NCI-H748 treated with DMSO at 0.1 percent for 48 hours (cell line): ENCODE data around the gene FGFBP3.

ENCODE experiments used
- DNase-seq: peaks from one replicate; lab custom pipeline; 2025; lab: John Stamatoyannopoulos, UW

The FGFBP3 gene, protein sequence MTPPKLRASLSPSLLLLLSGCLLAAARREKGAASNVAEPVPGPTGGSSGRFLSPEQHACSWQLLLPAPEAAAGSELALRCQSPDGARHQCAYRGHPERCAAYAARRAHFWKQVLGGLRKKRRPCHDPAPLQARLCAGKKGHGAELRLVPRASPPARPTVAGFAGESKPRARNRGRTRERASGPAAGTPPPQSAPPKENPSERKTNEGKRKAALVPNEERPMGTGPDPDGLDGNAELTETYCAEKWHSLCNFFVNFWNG

GRCh38 chr10:91909117-91909677, at the start of gene FGFBP3:
TSS of gene FGFBP3 (minus strand) at chr10:91909486. CDS start at chr10:91908969, 517 bp downstream.
- DNase-seq, result peak; percentile 53

GRCh38 chr10:91957091-91957490, 47.8 kb upstream of the FGFBP3 start:
- no peak for DNase-seq

- DNase-seq, result no peak
Observed at GRCh38 chr10:91955114-91955513, 45.8 kb upstream of the FGFBP3 start.

DNA sequence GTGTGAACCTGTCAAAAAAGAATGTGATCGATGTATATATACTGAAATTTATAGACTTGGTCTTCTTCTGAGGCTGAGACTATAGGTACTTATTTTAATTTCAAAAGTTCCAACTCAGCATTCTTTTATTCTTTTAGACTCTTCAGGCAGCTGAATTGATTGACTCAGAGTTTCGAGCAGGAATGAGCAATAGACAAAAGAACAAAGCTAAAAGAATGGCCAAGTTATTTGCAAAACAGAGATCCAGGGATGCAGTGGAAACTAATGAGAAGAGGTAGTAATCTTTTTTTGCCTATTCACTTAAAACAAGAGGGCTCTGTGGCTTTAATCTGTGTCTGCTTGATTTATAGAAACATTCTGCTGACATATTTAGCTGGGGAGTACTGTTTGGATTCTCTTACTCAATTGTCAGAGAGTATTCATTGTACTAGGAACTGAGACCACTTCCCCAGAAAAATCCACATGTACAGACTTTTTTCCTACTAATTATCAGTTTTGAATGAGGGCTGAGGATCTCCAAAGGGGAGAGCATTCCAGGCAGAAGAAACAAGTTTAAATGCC, 44.4 kb upstream of the FGFBP3 start:
- no peak for DNase-seq

DNA sequence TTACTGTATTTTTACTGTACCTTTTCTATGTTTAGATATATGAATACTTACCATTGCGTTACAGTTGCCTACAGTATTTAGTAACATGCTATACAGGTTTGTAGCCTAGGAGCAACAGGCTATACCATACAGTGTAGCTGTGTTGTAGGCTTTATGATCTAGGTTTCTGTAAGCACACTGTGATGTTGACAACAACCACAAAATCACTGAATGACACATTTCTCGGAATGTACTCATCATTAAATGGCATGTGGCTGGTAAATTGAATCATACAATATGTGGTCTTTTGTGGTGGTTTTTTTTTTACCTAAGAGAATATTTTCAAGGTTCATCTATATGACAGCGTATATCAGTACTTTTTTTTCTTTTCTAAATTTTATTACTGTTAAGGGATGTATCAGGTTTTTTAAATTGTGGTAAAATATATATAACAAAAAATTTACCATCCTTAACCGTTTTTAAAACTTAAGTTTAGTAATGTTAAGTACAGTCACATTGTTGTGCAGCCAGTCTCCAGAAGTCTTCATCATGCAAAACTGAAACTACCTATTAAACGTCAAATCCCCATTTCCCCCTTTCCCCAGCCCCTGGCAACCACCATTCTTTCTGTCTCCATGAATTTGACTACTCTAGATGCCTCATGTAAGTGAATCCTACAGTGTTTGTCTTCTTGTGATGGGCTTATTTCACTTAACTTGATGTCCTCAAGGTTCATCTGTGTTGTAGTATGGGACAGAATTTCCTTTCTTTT, 35.8 kb upstream of the FGFBP3 start:
- no peak for DNase-seq

DNA sequence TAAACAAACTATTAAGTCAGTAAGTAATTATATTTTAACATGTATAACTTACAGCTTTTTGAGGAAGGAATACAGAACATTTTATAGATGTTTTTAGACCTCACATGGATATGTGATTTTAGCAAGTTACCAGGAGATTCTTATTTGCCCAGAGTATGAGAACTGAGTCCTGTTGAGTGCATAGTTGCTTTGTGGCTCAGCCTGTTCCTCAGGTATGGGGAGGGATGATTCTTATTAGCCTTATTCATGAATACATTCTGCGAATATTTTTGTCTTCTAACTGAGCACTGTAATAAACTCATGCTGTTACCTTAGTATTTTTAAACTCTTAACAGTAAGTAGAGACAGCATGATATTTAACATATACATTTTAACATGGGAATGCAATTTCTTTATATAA, 32.1 kb upstream of the FGFBP3 start:
- DNase-seq, result no peak

DNA sequence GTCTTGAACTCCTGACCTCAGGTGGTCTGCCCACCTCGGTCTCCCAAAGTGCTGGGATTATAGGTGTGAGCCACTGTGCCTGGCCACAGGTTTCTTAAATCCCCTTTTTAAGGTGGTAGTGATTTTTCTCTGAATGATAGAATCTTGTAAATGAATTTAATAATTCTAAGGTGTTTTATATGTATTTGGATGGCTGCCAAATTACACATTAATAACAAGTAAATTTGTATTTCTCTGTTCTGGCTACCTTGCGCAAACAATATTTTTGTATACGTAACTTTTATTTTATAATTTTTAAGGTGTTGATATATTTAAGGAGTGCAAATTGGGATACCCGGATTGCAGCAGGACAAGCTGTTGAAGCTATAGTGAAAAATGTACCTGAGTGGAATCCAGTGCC, 30.4 kb upstream of the FGFBP3 start:
- no peak for DNase-seq

GRCh38 chr10:91935886-91936285, 26.6 kb upstream of the FGFBP3 start:
- DNase-seq, result no peak

DNA sequence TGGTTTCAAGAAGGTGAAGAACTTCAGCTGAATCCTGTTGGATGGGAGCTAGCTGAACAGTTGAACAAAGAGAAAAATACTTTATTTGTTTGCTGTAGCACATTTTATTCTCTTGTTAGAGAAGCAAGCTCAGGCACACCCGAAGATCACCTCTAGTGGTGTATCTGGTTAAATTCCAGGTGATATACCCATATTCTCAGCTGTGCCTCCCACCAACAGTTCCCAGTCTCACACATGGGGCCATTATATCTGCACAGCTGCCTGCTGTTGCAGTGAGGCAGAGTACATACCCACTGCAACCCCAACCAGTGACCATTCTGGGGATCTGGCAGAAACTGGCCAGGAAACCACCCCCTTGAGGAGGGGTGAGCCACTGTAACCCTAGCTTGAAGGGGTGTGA, 23.5 kb upstream of the FGFBP3 start:
- DNase-seq, result no peak

DNA sequence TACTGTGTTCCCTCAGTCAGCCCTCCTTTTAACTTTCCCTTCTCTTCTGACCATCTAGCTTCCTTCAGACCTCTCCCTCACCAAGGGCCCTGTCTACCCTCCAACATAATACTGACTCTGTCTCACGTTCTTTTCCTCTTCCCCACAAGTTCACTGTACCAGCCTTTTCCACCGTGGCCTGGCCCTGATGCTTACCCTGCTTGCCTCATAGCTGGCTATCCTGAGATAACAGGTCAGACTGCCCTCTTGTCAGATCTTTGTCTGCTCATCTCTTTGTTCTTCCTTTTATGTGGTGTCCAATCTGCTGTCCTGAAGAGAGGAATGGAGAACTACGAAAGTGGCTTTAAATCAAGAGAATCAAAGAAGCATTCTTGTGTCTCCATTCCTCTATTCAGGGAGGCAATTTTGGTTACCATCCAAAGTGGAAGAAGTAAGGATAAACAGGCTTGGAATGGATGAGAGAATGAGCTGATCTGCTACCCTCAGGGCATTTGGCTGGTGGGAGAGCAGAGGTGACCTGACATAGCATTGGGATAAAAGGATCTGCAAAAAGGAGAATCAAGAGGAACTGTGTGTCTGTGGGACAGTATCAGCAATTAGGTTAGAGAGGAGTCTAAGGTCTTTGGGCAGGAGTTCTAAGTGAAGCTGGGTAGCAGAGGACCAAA, 22.4 kb upstream of the FGFBP3 start:
- no peak for DNase-seq

- no peak for DNase-seq
Observed at GRCh38 chr10:91930939-91931338, 21.7 kb upstream of the FGFBP3 start.

DNA sequence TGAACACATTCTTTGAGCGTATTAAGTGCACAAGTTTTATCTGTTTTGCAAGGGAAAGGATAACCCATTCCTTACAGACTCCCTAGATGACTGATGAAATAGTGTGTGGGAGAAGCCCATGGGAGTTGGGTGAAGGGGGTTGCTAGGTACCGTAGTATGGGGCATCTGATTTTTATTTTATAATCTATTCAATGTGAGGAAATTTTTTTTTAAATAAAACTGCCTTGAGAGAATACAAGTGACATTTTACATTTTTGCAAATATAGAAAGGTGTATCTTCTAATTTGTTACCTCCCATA, 15.7 kb upstream of the FGFBP3 start:
- no peak for DNase-seq

DNA sequence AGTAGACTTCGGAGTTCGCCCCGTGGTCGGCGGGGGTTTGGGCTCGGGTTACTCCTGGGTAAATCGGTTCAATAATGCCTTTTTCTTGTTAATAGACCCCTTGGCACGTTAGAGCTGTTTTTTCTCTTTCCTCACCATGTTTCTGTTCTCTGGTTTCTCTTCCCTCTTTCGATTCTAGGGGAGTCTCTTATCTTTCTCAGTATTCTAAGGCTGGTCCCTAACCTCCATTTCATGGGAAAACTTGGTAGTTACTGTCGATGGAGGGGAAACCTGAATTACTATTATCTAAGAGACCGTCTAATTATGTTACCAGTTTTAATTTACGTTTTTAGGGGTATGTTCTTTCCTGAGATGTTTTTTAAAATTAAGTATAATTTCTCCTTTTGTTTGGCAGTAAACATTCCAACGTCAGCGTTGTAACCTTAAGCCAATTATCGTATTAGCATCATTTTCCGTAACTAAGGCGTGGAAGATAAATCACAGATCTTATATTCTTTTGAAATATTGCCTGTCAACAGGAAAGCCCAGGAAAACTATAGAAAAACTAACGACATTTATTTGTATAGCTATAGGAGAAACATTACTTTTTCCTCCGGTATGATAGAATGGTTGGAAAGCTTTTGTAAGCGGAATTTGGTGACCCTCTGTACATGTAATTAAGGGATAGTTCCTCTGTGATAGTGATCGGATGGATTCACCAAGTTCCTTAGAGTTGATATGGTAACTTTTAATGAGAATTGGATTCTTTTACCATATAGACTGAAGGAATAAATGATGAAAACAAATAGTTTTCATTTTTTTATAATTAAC, 15.1 kb upstream of the FGFBP3 start:
- no peak for DNase-seq

GRCh38 chr10:91923371-91924211, 14.3 kb upstream of the FGFBP3 start, which contains the start of gene BTAF1:
TSS of gene BTAF1 (plus strand) at chr10:91923770. CDS start at chr10:91924077, 307 bp downstream.
- peak; percentile 43 for DNase-seq

DNA sequence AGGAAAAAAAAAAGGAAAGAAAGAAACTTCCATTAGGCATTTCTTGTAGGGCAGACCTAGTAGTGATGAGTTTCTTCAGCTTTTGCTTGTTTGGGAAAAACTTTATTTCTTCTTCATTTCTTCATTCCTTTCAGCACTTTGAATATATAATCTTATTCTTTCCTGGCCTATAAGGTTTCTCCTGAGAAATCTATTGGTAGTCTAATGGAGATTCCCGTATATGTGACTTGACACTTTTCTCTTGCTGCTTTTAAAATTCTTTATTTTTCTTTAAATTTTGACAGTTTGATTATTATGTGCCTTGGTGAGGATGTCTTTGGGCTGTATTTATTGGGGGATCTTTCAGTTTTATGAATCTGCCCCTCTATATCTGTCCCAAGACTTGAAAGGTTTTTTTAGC, 10.4 kb upstream of the FGFBP3 start:
- DNase-seq, result no peak

GRCh38 chr10:91910467-91910866, 1.2 kb upstream of the FGFBP3 start:
- DNase-seq, result no peak

DNA sequence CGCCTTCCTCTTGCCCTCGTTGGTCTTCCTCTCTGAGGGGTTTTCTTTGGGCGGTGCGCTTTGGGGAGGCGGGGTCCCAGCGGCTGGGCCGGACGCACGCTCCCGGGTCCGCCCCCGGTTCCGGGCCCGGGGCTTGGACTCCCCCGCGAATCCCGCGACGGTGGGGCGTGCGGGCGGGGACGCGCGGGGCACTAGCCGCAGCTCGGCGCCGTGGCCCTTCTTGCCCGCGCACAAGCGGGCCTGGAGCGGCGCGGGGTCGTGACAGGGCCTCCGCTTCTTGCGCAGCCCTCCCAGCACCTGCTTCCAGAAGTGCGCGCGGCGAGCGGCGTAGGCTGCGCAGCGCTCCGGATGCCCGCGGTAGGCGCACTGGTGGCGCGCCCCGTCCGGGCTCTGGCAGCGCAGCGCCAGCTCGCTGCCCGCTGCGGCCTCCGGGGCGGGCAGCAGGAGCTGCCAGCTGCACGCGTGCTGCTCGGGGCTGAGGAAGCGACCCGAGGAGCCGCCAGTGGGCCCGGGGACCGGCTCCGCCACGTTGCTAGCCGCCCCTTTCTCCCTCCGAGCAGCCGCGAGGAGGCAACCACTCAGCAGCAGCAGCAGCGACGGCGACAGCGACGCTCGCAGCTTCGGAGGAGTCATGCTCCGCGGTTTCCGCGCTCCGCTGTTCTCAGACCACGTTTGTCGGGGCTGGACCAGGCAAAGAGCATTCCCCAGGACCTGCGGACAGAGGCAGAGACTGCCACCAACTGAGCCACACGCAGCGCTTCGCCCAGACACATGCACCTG, 759 bp downstream of the FGFBP3 start:
- DNase-seq, result peak; percentile 65

DNA sequence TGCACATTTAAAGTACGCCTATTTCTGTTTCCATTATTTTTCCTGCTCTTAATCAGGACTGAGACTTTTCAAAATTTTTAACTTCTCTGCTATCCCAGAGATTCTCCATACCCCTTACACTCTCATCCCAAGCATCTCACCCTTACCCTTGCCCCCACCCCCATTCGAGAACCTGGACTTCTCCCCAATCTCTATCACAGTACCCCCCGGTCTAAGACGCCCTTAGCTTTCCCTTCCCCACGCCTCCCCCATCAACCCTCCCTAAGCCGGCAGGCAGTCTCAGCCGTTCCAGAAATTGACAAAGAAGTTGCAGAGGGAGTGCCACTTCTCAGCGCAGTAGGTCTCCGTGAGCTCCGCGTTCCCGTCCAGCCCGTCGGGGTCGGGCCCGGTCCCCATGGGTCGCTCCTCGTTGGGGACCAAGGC, 1.4 kb downstream of the FGFBP3 start:
- no peak for DNase-seq

GRCh38 chr10:91907033-91907594, 2.2 kb downstream of the FGFBP3 start:
- DNase-seq, result no peak
